ENCODE data around the gene GINS2.

The GINS2 gene

GRCh38 chr16:85688586-85689284, at the start of gene GINS2:
Gene GINS2, minus strand, starts transcription at chr16:85688954. Its CDS starts 56 bp downstream, at chr16:85688898.
- TF ChIP-seq ZFX (IDR thresholded peaks at IDR 0.05) (peak; percentile 53; the same call in 1 of the 2 replicates), CTCF (conservative IDR thresholded peaks at IDR 0.05) (no peak)
- H3K27ac ChIP-seq: peak within 1 kb of the TSS; percentile 74

- no peak for TF ChIP-seq ZFX (IDR thresholded peaks at IDR 0.05)
- no peak for TF ChIP-seq CTCF (conservative IDR thresholded peaks at IDR 0.05)
- no peak overlapping the region for H3K27ac ChIP-seq
Observed at GRCh38 chr16:85736921-85737320, 48.2 kb upstream of the GINS2 start.

GRCh38 chr16:85735946-85736345, 47.2 kb upstream of the GINS2 start:
- TF ChIP-seq ZFX (IDR thresholded peaks at IDR 0.05): no peak
- no peak overlapping the region for H3K27ac ChIP-seq

GRCh38 chr16:85735225-85735635, 46.5 kb upstream of the GINS2 start:
- no peak overlapping the region for H3K27ac ChIP-seq
- no peak for TF ChIP-seq ZFX (IDR thresholded peaks at IDR 0.05)
- no peak for TF ChIP-seq CTCF (conservative IDR thresholded peaks at IDR 0.05)

- H3K27ac ChIP-seq: no peak overlapping the region
- no peak for TF ChIP-seq ZFX (IDR thresholded peaks at IDR 0.05)
- no peak for TF ChIP-seq CTCF (conservative IDR thresholded peaks at IDR 0.05)
Observed at GRCh38 chr16:85734311-85735017, 45.7 kb upstream of the GINS2 start.

GRCh38 chr16:85733839-85734170, 45.1 kb upstream of the GINS2 start:
- no peak overlapping the region for H3K27ac ChIP-seq
- TF ChIP-seq CTCF (conservative IDR thresholded peaks at IDR 0.05) (no peak), ZFX (IDR thresholded peaks at IDR 0.05) (no peak)

GRCh38 chr16:85733155-85733838, 44.5 kb upstream of the GINS2 start:
- no peak overlapping the region for H3K27ac ChIP-seq
- no peak for TF ChIP-seq CTCF (conservative IDR thresholded peaks at IDR 0.05)
- no peak for TF ChIP-seq ZFX (IDR thresholded peaks at IDR 0.05)
